Stomach (tissue), 9 donors: ENCODE data around the gene KCNT1. TPM values are rescaled to one million over a fixed set of nuclear protein-coding genes. Genes with fewer than 3 reads are reported as not detected.

ENCODE experiments used
- DNase-seq, 2 donors: peaks; one replicate each; pipeline versions ENCODE4 v3.0.0 to v3.0.0-alpha.2; 2013 to 2019
- H3K27ac ChIP-seq, 5 donors: fragments of 200-600 bp in 4 of 5; sonication (generic) in 4 of 5; one replicate each; pipeline ENCODE4 v1.5.1; 2013 to 2019; ENCODE audit warnings: mild to moderate bottlenecking in 1 of 5, moderate library complexity in 1 of 5
- H3K27me3 ChIP-seq, 3 donors: fragments of 200-600 bp; sonication (generic); one replicate each; pipeline ENCODE4 v1.5.1; 2017 to 2019; ENCODE audit warnings: mixed run types in 1 of 3
- H3K36me3 ChIP-seq, 4 donors: fragments of 200-600 bp; sonication (generic); 1 replicate in 3 of 4; 2 replicates in 1 of 4; pipeline ENCODE4 v1.5.1; 2016 to 2019
- H3K4me1 ChIP-seq, 4 donors: fragments of 200-600 bp; sonication (generic); one replicate each; pipeline ENCODE4 v1.5.1; 2016 to 2019
- H3K4me3 ChIP-seq, 4 donors: fragments of 200-600 bp; sonication (generic) in 3 of 4; one replicate each; pipeline ENCODE4 v1.5.1; 2016 to 2019; ENCODE audit warnings: mild to moderate bottlenecking in 1 of 4
- H3K9me3 ChIP-seq, 4 donors: fragments of 200-600 bp; sonication (generic); one replicate each; pipeline ENCODE4 v1.5.1; 2016 to 2019
- CTCF ChIP-seq, 7 experiments: fragments of 450-650 bp in 4 of 7; fragments of 200-600 bp in 3 of 7; sonication (generic) in 3 of 7; IDR thresholded peaks; one replicate each; pipeline ENCODE4 v1.5.1; 2016 to 2019; ENCODE audit warnings: antibody characterized with exemption in 7 of 7, control low read depth in 2 of 7, mild to moderate bottlenecking in 1 of 7
- EP300 ChIP-seq: sonication (generic); formaldehyde crosslinking; IDR thresholded peaks from one replicate; pipeline ENCODE4 v1.6.1; 2017; ENCODE audit warnings: antibody characterized with exemption
- POLR2A ChIP-seq, 4 donors: fragments of 450-650 bp; IDR thresholded peaks; one replicate each; pipeline ENCODE4 v1.6.1; 2016; ENCODE audit warnings: antibody characterized with exemption in 4 of 4, control low read depth in 2 of 4, mild to moderate bottlenecking in 1 of 4, moderate library complexity in 1 of 4
- POLR2AphosphoS5 ChIP-seq, 3 donors: sonication (generic); formaldehyde crosslinking; IDR thresholded peaks; one replicate each; pipeline ENCODE4 v1.6.1; 2016; ENCODE audit warnings: antibody characterized with exemption in 3 of 3
- WGBS, 5 donors: extraction: QIAGEN DNeasy Blood & Tissue Kit in 3 of 5; methylation state at CpG; one replicate each; pipeline versions ENCODE4 v1.1.5 to v1.1.7; 2013 to 2018; 5-methylcytosine and 5-hydroxymethylcytosine counted together
- intact Hi-C: fragments of 100-400 bp; cut with DNase I; formaldehyde crosslinking; loops from one replicate; pipeline ENCODE4 v1.15.1; 2023; ENCODE audit warnings: low total_unique reads
- polyA plus RNA-seq, 3 donors: library from polyadenylated mRNA; stranded (reverse); fragments of 200-250 nt; gene quantifications; one replicate each; pipeline ENCODE4 v1.2.3, GENCODE V29; 2013
- total RNA-seq, 5 donors: library from RNA; depleted of rRNA; stranded (reverse); fragments of >200 nt; gene quantifications; one replicate each; pipeline versions ENCODE4 v1.1.0 to v1.2.3, GENCODE V29; 2014 to 2016
- donor health status: healthy with polysubstance abuse.
- donor health status: Bipolar disorder and iron deficiency.
- donor health status: healthy.

Gene KCNT1
- total and polyA plus RNA-seq, 8 donors: 0.10 to 12.9 (median 0.37) TPM; not detected in 4

- no peak for DNase-seq
- TF ChIP-seq EP300: no peak
- no peak for TF ChIP-seq POLR2A (IDR thresholded peaks at IDR 0.05)
- no peak for TF ChIP-seq CTCF (IDR thresholded peaks at IDR 0.05)
- TF ChIP-seq POLR2AphosphoS5 (IDR thresholded peaks at IDR 0.05): no peak
- Histone ChIP-seq H3K4me1 (peaks cover 0 to 3% (median 0%) of the 10 kb centered on the region in 4 donors), H3K9me3 (no peaks in the 10 kb centered on the region), H3K4me3 (no peak overlapping the region), H3K36me3 (no peaks in the 10 kb centered on the region), H3K27ac (no peak overlapping the region), H3K27me3 (peaks cover 0 to 98% (median 20%) of the 10 kb centered on the region in 3 donors)
- 56 to 80% (median 71%) methylated on average over 11 to 24 of the region's 24 CpGs for WGBS, 5 donors
- intact Hi-C loops: no loop called here
Observed at GRCh38 chr9:135741276-135742219, 39.6 kb downstream of the KCNT1 start.

GRCh38 chr9:135743021-135743420 lies 41.0 kb downstream of the KCNT1 start:
- TF ChIP-seq EP300: no peak
- TF ChIP-seq POLR2AphosphoS5 (IDR thresholded peaks at IDR 0.05): no peak
- TF ChIP-seq POLR2A (IDR thresholded peaks at IDR 0.05): no peak
- no peak for TF ChIP-seq CTCF (IDR thresholded peaks at IDR 0.05)
- H3K27ac ChIP-seq: no peak overlapping the region
- no peaks in the 10 kb centered on the region for H3K9me3 ChIP-seq
- WGBS, 5 donors: 70 to 84% (median 74%) methylated on average over 4 to 14 of the region's 14 CpGs
- no peak overlapping the region for H3K4me3 ChIP-seq
- no peak for DNase-seq
- H3K27me3 ChIP-seq: peaks cover 0 to 98% (median 7%) of the 10 kb centered on the region in 3 donors
- H3K36me3 ChIP-seq: no peaks in the 10 kb centered on the region
- intact Hi-C loops: no loop called here
- H3K4me1 ChIP-seq: no peaks in the 10 kb centered on the region

GRCh38 chr9:135743546-135744332 lies 41.8 kb downstream of the KCNT1 start:
- H3K27me3 ChIP-seq: peaks cover 0 to 98% (median under 1%) of the 10 kb centered on the region in 3 donors
- DNase-seq: no peak
- no peaks in the 10 kb centered on the region for H3K4me1 ChIP-seq
- TF ChIP-seq POLR2AphosphoS5 (IDR thresholded peaks at IDR 0.05): no peak
- TF ChIP-seq EP300: no peak
- no peak for TF ChIP-seq POLR2A (IDR thresholded peaks at IDR 0.05)
- TF ChIP-seq CTCF (IDR thresholded peaks at IDR 0.05): no peak
- no peaks in the 10 kb centered on the region for H3K36me3 ChIP-seq
- no peak overlapping the region for H3K27ac ChIP-seq
- H3K9me3 ChIP-seq: no peaks in the 10 kb centered on the region
- intact Hi-C loops: no loop called here
- H3K4me3 ChIP-seq: no peak overlapping the region
- WGBS, 5 donors: 67 to 82% (median 75%) methylated on average over 10 to 25 of the region's 25 CpGs

- WGBS, 5 donors: 73 to 81% (median 79%) methylated on average over 21 to 33 of the region's 33 CpGs
- intact Hi-C loops: no loop called here
- H3K4me1 ChIP-seq: no peaks in the 10 kb centered on the region
- H3K9me3 ChIP-seq: no peaks in the 10 kb centered on the region
- no peak overlapping the region for H3K4me3 ChIP-seq
- TF ChIP-seq POLR2A (IDR thresholded peaks at IDR 0.05): no peak
- no peak for TF ChIP-seq CTCF (IDR thresholded peaks at IDR 0.05)
- TF ChIP-seq POLR2AphosphoS5 (IDR thresholded peaks at IDR 0.05): no peak
- TF ChIP-seq EP300: no peak
- no peaks in the 10 kb centered on the region for H3K36me3 ChIP-seq
- no peak overlapping the region for H3K27ac ChIP-seq
- H3K27me3 ChIP-seq: peaks cover 0 to 98% (median 0%) of the 10 kb centered on the region in 3 donors
- DNase-seq: no peak
Observed at GRCh38 chr9:135744333-135745070, 42.5 kb downstream of the KCNT1 start.
